ENCODE results near the gene MRGPRG. TPM values are rescaled to one million over a fixed set of nuclear protein-coding genes. Genes with fewer than 3 reads are reported as not detected.

MRGPRG gene
- total RNA-seq, 1 experiment from 2014 or later: not detected

DNA sequence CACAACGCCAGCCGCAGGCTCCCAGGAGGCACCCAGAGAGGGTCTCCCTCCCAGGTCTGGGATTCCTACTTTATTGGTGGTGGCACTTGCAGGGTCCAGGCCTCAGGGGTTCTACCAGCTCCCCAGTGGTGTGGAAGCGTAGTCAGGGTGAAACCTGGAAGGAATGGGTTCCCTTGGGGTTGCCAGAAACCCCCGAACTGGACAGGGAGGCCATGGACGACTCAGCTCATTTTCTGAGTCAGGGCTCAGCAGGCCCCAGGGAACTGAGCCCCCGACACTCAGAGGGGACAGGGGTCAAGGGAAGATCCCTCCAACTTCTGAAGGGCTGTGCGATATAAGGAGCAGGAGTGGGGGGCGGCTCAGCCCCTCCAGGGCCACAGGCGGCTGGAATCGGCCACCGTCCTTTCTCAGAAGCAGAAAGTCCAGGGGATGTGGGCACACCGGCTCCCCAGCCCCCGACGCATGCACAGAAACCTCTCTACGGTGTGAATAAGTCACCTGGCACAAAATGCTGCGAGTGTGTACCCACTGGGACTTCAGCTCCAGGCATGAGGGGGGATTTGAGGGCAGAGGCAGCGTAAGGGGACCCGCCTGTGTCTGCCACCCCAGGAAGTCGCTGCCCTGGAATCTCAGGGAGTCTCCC lies 25.1 kb downstream of the MRGPRG start:
- no peak overlapping the region for H3K27ac ChIP-seq (ENCODE audit: low read depth, low read length)
- H3K79me2 ChIP-seq (ENCODE audit: insufficient read depth, low read length): no peaks in the 10 kb centered on the region
- no peaks in the 10 kb centered on the region for H3K4me1 ChIP-seq (ENCODE audit: control insufficient read depth in 1 of 2, insufficient read depth in 2 of 2, low read length in 2 of 2)
- ATAC-seq (no peak), DNase-seq (ENCODE audit: low read depth, low spot score) (no peak)
- no peak overlapping the region for H3K9ac ChIP-seq (ENCODE audit: low read length)
- H3K27me3 ChIP-seq (ENCODE audit: insufficient read depth, low read length): no peaks in the 10 kb centered on the region
- no peak overlapping the region for H3K4me2 ChIP-seq (ENCODE audit: low read length)
- no peaks in the 10 kb centered on the region for H3K9me2 ChIP-seq (ENCODE audit: insufficient read depth)
- BruUV-seq (replicated peaks): no TSS peak
- no peaks in the 10 kb centered on the region for H3K9me3 ChIP-seq (ENCODE audit: control insufficient read depth in 1 of 2, insufficient read depth in 1 of 2, low read depth in 1 of 2, low read length in 2 of 2)
- CTCF ChIA-PET: no interaction called here
- no peak overlapping the region for H2AFZ ChIP-seq (ENCODE audit: low read depth, low read length, poor library complexity, severe bottlenecking)
- H4K20me1 ChIP-seq (ENCODE audit: insufficient read depth): no peaks in the 10 kb centered on the region
- RAD21 ChIA-PET (ENCODE audit: low non-redundant PET in 1 of 2, low total read pairs in 2 of 2, uncharacterized antibody in 2 of 2, unreplicated experiment in 2 of 2): no interaction called here
- POLR2A ChIA-PET: no interaction called here
- H3K4me3 ChIP-seq (replicated peaks in 1 of 2; ENCODE audit: low read depth in 1 of 2, low read length in 2 of 2): no peak overlapping the region
- intact Hi-C loops (cut with micrococcal nuclease): no loop called here
- TF ChIP-seq SP1 (IDR thresholded peaks at IDR 0.05; ENCODE audit: low read depth): no peak
- TF ChIP-seq POLR2AphosphoS5 (IDR thresholded peaks at IDR 0.05; ENCODE audit: low read depth, low read length): no peak
- TF ChIP-seq ELF1 (IDR thresholded peaks at IDR 0.05; ENCODE audit: borderline replicate concordance, low read depth): no peak
- no peak for TF ChIP-seq ZNF274 (IDR thresholded peaks at IDR 0.05; ENCODE audit: low read depth, low read length)
- TF ChIP-seq ZFX (IDR thresholded peaks at IDR 0.05): no peak
- no peak for TF ChIP-seq RAD21 (IDR thresholded peaks at IDR 0.05; ENCODE audit: low read depth)
- no peak for TF ChIP-seq CBX3 (IDR thresholded peaks at IDR 0.05; ENCODE audit: low read depth)
- no peak for TF ChIP-seq TCF7L2 (IDR thresholded peaks at IDR 0.05; ENCODE audit: borderline replicate concordance, extremely low read depth, insufficient read depth, insufficient read length)
- no peak for TF ChIP-seq FOSL1 (IDR thresholded peaks at IDR 0.05; ENCODE audit: low read depth)
- no peak for TF ChIP-seq EGR1 (IDR thresholded peaks at IDR 0.05; ENCODE audit: low read depth)
- TF ChIP-seq JUND (IDR thresholded peaks at IDR 0.05): no peak
- TF ChIP-seq, protein P1, sequence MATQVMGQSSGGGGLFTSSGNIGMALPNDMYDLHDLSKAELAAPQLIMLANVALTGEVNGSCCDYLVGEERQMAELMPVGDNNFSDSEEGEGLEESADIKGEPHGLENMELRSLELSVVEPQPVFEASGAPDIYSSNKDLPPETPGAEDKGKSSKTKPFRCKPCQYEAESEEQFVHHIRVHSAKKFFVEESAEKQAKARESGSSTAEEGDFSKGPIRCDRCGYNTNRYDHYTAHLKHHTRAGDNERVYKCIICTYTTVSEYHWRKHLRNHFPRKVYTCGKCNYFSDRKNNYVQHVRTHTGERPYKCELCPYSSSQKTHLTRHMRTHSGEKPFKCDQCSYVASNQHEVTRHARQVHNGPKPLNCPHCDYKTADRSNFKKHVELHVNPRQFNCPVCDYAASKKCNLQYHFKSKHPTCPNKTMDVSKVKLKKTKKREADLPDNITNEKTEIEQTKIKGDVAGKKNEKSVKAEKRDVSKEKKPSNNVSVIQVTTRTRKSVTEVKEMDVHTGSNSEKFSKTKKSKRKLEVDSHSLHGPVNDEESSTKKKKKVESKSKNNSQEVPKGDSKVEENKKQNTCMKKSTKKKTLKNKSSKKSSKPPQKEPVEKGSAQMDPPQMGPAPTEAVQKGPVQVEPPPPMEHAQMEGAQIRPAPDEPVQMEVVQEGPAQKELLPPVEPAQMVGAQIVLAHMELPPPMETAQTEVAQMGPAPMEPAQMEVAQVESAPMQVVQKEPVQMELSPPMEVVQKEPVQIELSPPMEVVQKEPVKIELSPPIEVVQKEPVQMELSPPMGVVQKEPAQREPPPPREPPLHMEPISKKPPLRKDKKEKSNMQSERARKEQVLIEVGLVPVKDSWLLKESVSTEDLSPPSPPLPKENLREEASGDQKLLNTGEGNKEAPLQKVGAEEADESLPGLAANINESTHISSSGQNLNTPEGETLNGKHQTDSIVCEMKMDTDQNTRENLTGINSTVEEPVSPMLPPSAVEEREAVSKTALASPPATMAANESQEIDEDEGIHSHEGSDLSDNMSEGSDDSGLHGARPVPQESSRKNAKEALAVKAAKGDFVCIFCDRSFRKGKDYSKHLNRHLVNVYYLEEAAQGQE (IDR thresholded peaks at IDR 0.05; ENCODE audit: low read depth): no peak
- no peak for TF ChIP-seq SIN3A (IDR thresholded peaks at IDR 0.05; ENCODE audit: low read depth)
- TF ChIP-seq, protein P2, sequence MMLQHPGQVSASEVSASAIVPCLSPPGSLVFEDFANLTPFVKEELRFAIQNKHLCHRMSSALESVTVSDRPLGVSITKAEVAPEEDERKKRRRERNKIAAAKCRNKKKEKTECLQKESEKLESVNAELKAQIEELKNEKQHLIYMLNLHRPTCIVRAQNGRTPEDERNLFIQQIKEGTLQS (IDR thresholded peaks at IDR 0.05): no peak
- no peak for TF ChIP-seq YY1 (IDR thresholded peaks at IDR 0.05; ENCODE audit: extremely low read depth, insufficient replicate concordance, low read depth, low read length)
- no peak for TF ChIP-seq POLR2A (IDR thresholded peaks at IDR 0.05; ENCODE audit: borderline replicate concordance, extremely low read depth, insufficient read depth, insufficient read length)
- no peak for TF ChIP-seq EZH2phosphoT487 (IDR thresholded peaks at IDR 0.05; ENCODE audit: borderline replicate concordance)
- TF ChIP-seq EZH2 (IDR thresholded peaks at IDR 0.05): no peak
- no peak for TF ChIP-seq CEBPB (IDR thresholded peaks at IDR 0.05; ENCODE audit: low read depth)
- H3K36me3 ChIP-seq (ENCODE audit: control insufficient read depth in 1 of 2, insufficient read depth in 2 of 2, low read length in 2 of 2): no peaks in the 10 kb centered on the region

All from HCT116 (cell line).